GM21381 (cell line): ENCODE results near the gene GP1BB.
"Not testable (repeated sequence)": the region's sequence is repeated elsewhere in the genome, so short reads cannot be mapped to it uniquely, and the experiment has no call there.

ENCODE experiments used
- ATAC-seq: cut with Tn5 transposase; IDR thresholded peaks from one replicate; pipeline ENCODE4 v1.9.1; 2021; ENCODE audit warnings: mild to moderate bottlenecking, moderate library complexity; ENCODE audit not compliant: unreplicated experiment

GP1BB gene

GRCh38 chr22:19693581-19693980 is 29.8 kb upstream of the GP1BB start:
- no peak for ATAC-seq

DNA sequence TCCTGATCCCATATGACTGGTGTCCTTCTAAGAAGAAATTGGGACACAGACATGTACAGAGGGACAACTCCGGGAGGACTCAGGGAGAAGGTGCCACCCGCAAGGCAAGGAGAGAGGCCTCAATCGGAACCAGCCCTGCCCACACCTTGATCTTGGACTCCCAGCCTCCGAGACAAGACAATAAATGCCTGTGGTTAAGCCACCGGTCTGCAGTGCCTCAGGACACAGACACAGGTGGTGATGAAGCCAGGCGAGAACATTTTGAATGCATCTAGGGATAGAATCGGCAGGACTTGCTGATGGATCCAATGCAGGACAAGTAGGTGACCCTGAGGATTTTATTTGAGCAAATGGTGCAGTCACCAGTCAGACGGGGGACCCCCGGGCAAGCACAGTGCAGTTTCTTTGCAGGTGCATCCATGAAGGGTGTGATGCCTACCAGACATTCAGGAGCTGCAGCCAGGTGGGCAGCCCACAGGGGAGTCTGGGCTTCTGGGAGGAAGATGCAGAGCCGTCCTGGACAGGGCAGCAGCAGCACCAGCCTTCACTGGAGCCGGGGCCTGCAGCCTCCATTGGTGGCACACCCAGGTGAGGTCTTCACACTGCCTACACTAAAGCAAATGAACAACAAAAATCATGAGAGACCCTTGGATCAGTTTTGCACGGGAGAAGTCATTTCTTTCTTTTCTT is 29.2 kb upstream of the GP1BB start:
- no peak for ATAC-seq

- no peak for ATAC-seq
Measured at GRCh38 chr22:19694696-19695095, 28.6 kb upstream of the GP1BB start.

DNA sequence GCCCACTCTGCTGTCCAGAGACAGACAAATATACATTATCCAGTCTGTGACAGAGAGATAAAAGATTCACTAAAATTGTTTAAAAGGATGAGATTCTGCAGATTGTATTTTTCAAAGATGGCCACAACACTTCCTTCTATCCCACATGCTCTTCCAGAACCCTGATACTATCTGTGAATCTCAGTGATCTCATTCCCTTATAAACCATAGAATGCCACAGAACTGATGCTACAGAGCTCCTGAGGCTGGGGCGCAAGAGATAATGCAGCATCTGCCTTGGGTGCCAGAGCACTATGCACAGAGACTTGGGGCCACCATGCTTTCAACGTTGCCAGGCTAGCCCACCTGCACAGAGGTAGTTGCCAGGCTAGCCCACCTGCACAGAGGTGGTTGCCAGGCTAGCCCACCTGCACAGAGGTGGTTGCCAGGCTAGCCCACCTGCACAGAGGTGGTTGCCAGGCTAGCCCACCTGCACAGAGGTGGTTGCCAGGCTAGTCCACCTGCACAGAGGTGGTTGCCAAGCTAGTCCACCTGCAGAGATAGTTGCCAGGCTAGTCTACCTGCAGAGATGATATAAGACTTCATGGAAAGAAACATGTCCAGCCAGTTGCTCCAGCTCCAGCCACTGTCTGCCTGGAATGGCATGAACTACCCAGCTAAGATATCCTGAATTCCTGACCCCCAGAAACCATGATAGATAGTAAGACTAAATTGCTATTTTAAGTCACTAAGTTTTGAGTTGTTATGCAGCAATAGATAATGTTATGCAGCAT is 26.6 kb upstream of the GP1BB start:
- no peak for ATAC-seq

DNA sequence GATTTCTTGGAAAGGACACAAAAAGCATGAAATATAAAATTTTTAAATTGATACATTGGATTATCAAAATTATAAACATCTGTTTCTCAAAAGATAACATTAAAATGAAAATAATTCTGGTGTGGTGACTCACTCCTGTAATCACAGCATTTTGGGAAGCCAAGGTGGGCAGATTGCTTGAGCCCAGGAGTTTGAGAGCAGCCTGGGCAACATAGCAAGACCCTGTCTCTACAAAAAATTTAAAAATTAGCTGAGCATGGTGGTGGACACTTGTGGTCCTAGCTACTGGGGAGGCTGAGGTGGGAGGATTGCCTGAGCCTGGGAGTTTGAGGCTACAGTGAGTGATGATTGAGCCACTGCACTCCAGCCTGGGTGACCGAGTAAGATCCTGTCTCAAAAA is 25.5 kb upstream of the GP1BB start:
- ATAC-seq: not testable (repeated sequence)

DNA sequence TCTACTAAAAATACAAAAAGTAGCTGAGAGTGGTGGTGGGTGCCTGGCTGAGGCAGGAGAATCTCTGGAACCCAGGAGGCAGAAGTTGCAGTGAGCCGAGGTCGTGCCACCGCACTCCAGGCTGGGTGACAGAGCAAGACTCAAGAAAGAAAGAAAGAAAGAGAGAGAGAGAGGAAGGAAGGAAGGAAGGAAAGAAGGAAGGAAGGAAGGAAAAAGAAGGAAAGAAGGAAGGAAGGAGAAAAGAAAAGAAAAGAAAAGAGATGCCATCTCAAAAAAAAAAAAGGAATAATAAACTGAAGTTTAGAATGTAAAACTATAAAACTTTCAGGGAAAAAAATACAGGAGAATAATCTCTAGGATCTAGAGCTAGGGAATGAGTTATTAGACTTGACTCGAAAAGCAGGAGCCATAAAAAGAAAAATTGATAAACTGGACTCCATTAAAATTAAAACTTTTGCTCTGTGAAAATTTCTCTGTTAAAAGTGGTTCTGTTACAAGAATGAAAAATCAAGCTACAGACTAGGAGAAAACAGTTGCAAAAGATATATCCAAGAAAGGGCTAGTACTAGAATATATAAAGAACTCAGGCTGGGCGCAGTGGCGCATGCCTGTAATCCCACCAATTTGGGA is 22.4 kb upstream of the GP1BB start:
- ATAC-seq: no peak

- ATAC-seq: no peak
Measured at GRCh38 chr22:19701420-19702145, 21.8 kb upstream of the GP1BB start.

GRCh38 chr22:19703869-19704268 is 19.5 kb upstream of the GP1BB start:
- ATAC-seq: no peak

DNA sequence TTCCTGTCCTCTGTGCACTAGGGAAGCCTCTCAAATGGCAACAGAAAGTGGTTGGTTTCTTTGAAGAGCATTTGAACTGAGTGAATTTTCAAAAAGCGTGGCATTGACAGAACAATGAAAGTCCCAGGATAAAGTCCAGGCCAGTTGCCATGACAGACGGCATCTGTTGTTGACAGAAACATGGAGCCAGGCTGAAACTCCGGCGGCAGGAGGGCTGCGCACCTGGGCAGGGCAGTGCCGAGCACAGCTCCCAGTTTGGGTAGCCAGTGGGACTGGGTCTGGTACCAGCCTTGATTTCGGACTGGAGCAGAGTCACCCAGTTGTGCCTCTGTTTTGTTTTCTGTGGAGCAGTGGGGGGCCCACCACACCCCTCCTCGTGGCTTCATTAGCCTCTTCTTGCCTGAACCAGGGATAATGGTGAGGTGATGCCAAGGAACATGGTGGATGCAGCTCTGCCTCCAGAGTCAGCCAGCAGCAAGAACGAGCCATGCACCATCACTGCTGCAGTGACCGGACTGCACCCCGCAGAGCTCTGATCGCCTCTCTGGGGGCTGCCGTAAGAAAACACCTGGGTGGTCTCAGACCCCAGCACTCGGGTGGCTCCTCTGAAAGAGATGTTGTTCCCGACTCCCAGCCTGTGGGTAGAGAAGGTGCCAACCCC is 18.9 kb upstream of the GP1BB start:
- no peak for ATAC-seq

GRCh38 chr22:19705181-19705934 is 18.0 kb upstream of the GP1BB start:
- no peak for ATAC-seq

DNA sequence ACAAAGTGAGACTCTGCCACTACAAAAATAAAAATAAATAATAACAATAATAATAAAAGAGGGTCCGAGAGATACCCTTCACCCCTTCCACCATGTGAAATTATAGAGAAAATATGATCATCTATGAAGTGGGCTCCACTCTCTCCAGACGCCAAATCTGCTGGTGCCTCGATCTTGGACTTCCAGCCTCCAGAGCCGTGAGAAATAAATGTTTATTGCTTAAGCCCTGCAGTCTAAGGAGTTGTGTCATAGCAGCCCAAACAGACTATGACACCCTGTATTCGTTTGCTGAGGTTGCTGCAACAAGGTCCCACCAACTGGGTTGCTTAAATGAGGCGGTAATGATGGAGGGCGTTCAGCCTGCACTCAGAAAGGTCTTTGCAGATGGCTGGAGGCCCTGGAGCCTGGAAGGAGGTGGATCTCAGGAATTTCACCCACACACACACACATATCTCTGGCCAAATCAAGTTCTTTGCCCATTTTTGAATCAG is 16.6 kb upstream of the GP1BB start:
- no peak for ATAC-seq

GRCh38 chr22:19707347-19708290 is 15.7 kb upstream of the GP1BB start:
- ATAC-seq: no peak

DNA sequence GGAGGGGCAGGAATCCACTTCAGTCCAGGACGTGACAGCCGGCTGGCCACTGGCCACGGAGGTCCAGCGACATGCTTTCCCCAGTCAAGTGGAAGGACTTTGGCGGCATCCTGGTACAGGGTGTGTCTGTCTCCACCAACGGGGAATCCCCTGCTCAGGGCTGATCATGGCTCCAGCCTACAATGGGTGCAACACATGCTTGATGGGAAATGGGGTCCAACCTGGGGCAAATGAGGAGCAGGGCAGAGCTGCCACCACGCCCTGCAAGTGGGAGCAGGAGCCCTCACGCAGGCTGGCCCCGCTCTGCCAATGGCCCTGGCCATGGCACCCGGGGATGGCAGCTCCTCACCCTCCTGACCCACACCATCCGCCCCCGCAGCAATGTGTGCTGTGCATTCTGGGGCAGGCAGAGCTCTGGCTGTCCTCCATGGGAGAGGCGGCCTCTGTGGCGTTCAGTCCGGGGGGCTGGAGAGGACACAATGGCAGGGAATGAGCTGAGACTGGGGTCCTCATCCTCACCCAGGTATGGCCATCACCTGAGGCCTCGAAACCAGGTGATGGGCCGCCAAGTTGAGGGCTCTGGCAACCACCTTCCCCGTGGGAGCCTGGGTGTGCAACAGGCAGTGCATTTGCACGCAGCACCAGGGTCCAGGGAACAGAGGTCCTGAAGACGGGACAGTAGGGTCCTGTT is 14.9 kb upstream of the GP1BB start:
- no peak for ATAC-seq

DNA sequence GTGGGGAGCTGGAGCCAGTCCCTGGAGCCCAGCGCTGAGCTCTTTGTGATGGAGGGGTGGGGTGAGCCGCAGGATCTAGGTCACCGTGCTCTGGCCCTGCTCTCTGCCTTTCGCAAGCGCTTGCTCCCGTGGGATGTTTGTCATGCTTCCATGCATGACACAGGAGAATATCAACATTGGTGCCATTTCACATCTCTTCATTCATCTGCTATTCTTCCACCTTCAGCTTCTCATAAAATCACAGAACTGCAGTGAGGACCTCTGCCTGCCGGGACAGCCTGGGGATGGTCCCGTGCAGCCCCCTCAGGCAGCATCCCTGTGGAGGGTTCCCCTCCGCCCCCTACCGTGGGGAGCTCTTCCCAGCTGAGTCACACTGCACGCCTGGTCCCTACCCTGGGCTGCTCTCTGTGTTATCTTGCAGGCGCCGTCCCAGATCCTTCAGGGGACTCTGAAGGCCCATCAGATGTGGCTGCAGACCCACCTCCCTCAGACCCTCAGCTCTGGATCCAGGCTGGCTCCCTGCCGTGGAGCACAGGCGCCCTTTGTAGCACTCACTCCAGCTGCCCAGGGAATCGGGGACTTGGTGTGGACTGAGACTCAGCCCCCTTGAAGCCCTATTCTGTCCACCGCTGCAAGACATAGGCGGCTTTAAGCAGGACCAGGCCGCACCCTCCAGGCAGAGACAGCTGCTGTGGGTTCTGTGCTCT is 14.1 kb upstream of the GP1BB start:
- no peak for ATAC-seq

DNA sequence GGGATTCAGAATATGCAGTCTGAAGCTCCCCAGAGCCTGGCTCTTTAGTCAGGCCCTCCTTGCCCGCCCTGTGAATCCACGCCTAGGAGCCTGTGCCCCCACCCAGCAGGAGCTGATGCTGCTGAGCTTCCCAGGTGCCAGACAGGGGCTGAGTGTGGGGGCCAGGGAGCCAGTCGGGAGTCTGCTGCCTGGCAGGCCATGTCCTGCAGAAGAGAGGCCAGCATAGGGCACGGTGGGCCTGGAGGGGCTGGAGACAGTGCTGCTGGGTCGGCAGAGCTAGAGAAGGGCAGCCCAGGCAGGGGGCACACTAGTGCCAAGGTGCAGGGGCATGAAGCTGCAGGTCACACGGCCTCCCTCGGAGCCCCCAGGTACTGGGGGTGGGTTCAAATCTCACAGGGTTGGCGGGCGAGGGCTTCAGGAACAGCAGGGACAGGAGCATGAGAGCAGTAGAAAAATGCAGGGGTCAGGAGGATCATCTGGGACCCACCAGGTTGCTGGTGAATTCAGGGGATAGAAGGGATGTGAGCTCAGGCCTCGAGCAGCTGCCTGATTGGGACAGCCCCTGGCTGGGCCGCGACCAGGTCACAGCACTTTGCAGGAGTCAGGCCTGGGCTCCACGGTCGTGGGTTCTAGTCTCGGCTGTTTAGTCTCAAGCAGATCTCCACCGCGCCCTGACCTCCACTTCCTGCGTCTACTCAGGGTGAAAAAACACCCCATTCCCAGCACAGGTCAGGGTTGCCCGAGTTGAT is 13.1 kb upstream of the GP1BB start:
- no peak for ATAC-seq

GRCh38 chr22:19710769-19711106 is 12.6 kb upstream of the GP1BB start:
- no peak for ATAC-seq

GRCh38 chr22:19713245-19713644 is 10.1 kb upstream of the GP1BB start:
- no peak for ATAC-seq
